CD14-positive monocyte (primary cell): ENCODE results near the gene TEAD1. TPM values are rescaled to one million over a fixed set of nuclear protein-coding genes. Genes with fewer than 3 reads are reported as not detected.

Experiments
- DNase-seq, 3 donors: peaks; one replicate each; pipeline ENCODE4 v3.0.0-alpha.2; 2011 to 2022
- H2AFZ ChIP-seq: 2 replicates; pipeline ENCODE4 v1.6.0; 2012; ENCODE audit warnings: mild to moderate bottlenecking, low read depth, low read length, inconsistent platforms; ENCODE audit not compliant: insufficient read depth, poor library complexity, severe bottlenecking
- H3K27ac ChIP-seq, 2 donors: 1 replicate in 1 of 2; 2 replicates in 1 of 2; pipeline ENCODE4 v1.5.1; 2012 to 2013; ENCODE audit warnings: low read length in 2 of 2, control low read depth in 1 of 2, inconsistent platforms in 1 of 2, low read depth in 1 of 2, mild to moderate bottlenecking in 1 of 2
- H3K27me3 ChIP-seq, 2 donors: one replicate each; pipeline versions ENCODE4 v1.6.0 to v1.6.1; 2011 to 2013; ENCODE audit warnings: low read length in 2 of 2; ENCODE audit not compliant: control insufficient read depth in 2 of 2, insufficient read depth in 2 of 2
- H3K36me3 ChIP-seq, 2 donors: replicated peaks in 1 of 2; 1 replicate in 1 of 2; 2 replicates in 1 of 2; pipeline versions ENCODE4 v1.5.1 to v1.6.1; 2012 to 2013; ENCODE audit warnings: low read length in 2 of 2, control low read depth in 1 of 2, inconsistent platforms in 1 of 2, mild to moderate bottlenecking in 1 of 2; ENCODE audit not compliant: insufficient read depth in 2 of 2, control insufficient read depth in 1 of 2
- H3K4me1 ChIP-seq, 2 donors: 1 replicate in 1 of 2; 2 replicates in 1 of 2; pipeline versions ENCODE4 v1.5.1 to v1.6.1; 2012 to 2013; ENCODE audit warnings: low read length in 2 of 2, control low read depth in 1 of 2, inconsistent platforms in 1 of 2, mild to moderate bottlenecking in 1 of 2, moderate library complexity in 1 of 2; ENCODE audit not compliant: insufficient read depth in 2 of 2, control insufficient read depth in 1 of 2
- H3K4me2 ChIP-seq: replicated peaks from 2 replicates; pipeline ENCODE3; 2012; ENCODE audit warnings: low read length, moderate library complexity, mild to moderate bottlenecking; ENCODE audit not compliant: poor library complexity, severe bottlenecking; ENCODE audit errors: extremely low read depth
- H3K4me3 ChIP-seq, 3 experiments: fragments of 200-600 bp in 1 of 3; sonication (generic) in 1 of 3; replicated peaks in 1 of 3; 1 replicate in 2 of 3; 2 replicates in 1 of 3; pipeline ENCODE4 v1.5.1; 2011 to 2013; ENCODE audit warnings: low read length in 3 of 3, mild to moderate bottlenecking in 3 of 3, control low read depth in 2 of 3, low read depth in 2 of 3, inconsistent platforms in 1 of 3, moderate library complexity in 1 of 3
- H3K79me2 ChIP-seq: 2 replicates; pipeline ENCODE4 v1.6.0; 2012; ENCODE audit warnings: mild to moderate bottlenecking, control low read depth, inconsistent platforms, low read length, moderate library complexity; ENCODE audit not compliant: insufficient read depth
- H3K9ac ChIP-seq: 2 replicates; pipeline ENCODE4 v1.6.0; 2017; ENCODE audit warnings: low read length, mild to moderate bottlenecking; ENCODE audit not compliant: insufficient read depth, poor library complexity, severe bottlenecking
- H3K9me3 ChIP-seq, 2 donors: replicated peaks in 1 of 2; 1 replicate in 1 of 2; 2 replicates in 1 of 2; pipeline versions ENCODE4 v1.5.1 to v1.6.1; 2012 to 2013; ENCODE audit warnings: low read length in 2 of 2, control low read depth in 1 of 2; ENCODE audit not compliant: control insufficient read depth in 1 of 2, insufficient read depth in 1 of 2
- H4K20me1 ChIP-seq: 2 replicates; pipeline ENCODE4 v1.6.0; 2012; ENCODE audit warnings: mild to moderate bottlenecking, low read length, control low read depth, moderate library complexity; ENCODE audit not compliant: insufficient read depth
- H3K27ac Mint-ChIP-seq, 7 donors: one replicate each; pipeline ENCODE4 v1.8.0; 2020; ENCODE audit warnings: mild to moderate bottlenecking in 7 of 7, mixed read lengths in 7 of 7, moderate library complexity in 6 of 7, inconsistent platforms in 2 of 7
- H3K27me3 Mint-ChIP-seq, 3 donors: one replicate each; pipeline ENCODE4 v1.8.0; 2021 to 2022; ENCODE audit warnings: low read depth in 3 of 3, mild to moderate bottlenecking in 3 of 3, mixed read lengths in 3 of 3, moderate library complexity in 3 of 3, inconsistent platforms in 1 of 3
- H3K36me3 Mint-ChIP-seq, 2 donors: one replicate each; pipeline ENCODE4 v1.8.0; 2020; ENCODE audit warnings: mixed read lengths in 2 of 2, inconsistent platforms in 1 of 2, mild to moderate bottlenecking in 1 of 2
- H3K4me1 Mint-ChIP-seq: one replicate; pipeline ENCODE4 v1.8.0; 2020; ENCODE audit warnings: mild to moderate bottlenecking, mixed read lengths
- H3K4me3 Mint-ChIP-seq, 2 donors: one replicate each; pipeline ENCODE4 v1.8.0; 2020; ENCODE audit warnings: mild to moderate bottlenecking in 2 of 2, mixed read lengths in 2 of 2, moderate library complexity in 1 of 2
- H3K9me3 Mint-ChIP-seq, 7 donors: one replicate each; pipeline ENCODE4 v1.8.0; 2020 to 2022; ENCODE audit warnings: mixed read lengths in 7 of 7, mild to moderate bottlenecking in 6 of 7, moderate library complexity in 6 of 7, inconsistent platforms in 2 of 7
- WGBS: methylation state at CpG from one replicate; pipeline ENCODE4 v1.1.5; 2013; ENCODE audit warnings: missing lambda C conversion rate; ENCODE audit not compliant: insufficient coverage; 5-methylcytosine and 5-hydroxymethylcytosine counted together
- intact Hi-C, 2 donors: fragments of 100-400 bp; cut with micrococcal nuclease; formaldehyde crosslinking; loops; one replicate each; pipeline versions ENCODE4 v1.15.0 to v1.15.1; 2023
- polyA plus RNA-seq, 3 donors: library from polyadenylated mRNA; depleted of rRNA in 1 of 3; unstranded in 2 of 3; stranded (reverse) in 1 of 3; fragments of 300-500 nt in 2 of 3; fragments of >200 nt in 1 of 3; fragmentation: Illumina TruSeq in 2 of 3; gene quantifications; 1 replicate in 2 of 3; 2 replicates in 1 of 3; pipeline ENCODE4 v1.2.3, GENCODE V29; 2012 to 2021
- TF ChIP-seq, protein P1 (sequence below): fragments of 200-600 bp; IDR thresholded peaks from one replicate; pipeline ENCODE4 v1.8.0; 2022; ENCODE audit warnings: antibody characterized with exemption, mild to moderate bottlenecking

The TEAD1 gene
- polyA plus RNA-seq, 3 donors: not detected

- Histone ChIP-seq H3K27me3 (peaks cover 8 to 10% of the 10 kb centered on the region in 2 donors), H3K4me3 (no peak overlapping the region), H3K36me3 (no peaks in the 10 kb centered on the region), H3K4me1 (no peaks in the 10 kb centered on the region), H3K9me3 (no peaks in the 10 kb centered on the region), H3K9ac (no peak overlapping the region), H4K20me1 (no peaks in the 10 kb centered on the region), H3K79me2 (no peaks in the 10 kb centered on the region), H3K27ac (no peak overlapping the region), H3K4me2 (no peak overlapping the region), H2AFZ (no peak overlapping the region)
- H3K27me3 Mint-ChIP-seq: peaks cover 10 to 29% (median 17%) of the 10 kb centered on the region in 3 donors
- H3K36me3 Mint-ChIP-seq: no peaks in the 10 kb centered on the region
- H3K4me1 Mint-ChIP-seq: no peaks in the 10 kb centered on the region
- peaks cover 0 to 3% (median 0%) of the 10 kb centered on the region in 7 donors for H3K9me3 Mint-ChIP-seq
- TF ChIP-seq, protein P1, sequence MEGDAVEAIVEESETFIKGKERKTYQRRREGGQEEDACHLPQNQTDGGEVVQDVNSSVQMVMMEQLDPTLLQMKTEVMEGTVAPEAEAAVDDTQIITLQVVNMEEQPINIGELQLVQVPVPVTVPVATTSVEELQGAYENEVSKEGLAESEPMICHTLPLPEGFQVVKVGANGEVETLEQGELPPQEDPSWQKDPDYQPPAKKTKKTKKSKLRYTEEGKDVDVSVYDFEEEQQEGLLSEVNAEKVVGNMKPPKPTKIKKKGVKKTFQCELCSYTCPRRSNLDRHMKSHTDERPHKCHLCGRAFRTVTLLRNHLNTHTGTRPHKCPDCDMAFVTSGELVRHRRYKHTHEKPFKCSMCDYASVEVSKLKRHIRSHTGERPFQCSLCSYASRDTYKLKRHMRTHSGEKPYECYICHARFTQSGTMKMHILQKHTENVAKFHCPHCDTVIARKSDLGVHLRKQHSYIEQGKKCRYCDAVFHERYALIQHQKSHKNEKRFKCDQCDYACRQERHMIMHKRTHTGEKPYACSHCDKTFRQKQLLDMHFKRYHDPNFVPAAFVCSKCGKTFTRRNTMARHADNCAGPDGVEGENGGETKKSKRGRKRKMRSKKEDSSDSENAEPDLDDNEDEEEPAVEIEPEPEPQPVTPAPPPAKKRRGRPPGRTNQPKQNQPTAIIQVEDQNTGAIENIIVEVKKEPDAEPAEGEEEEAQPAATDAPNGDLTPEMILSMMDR: no peak
- intact Hi-C loops: no loop called here
- WGBS: 85% methylated on average over 4 of the region's 16 CpGs
- no peak for DNase-seq
- no peak overlapping the region for H3K4me3 Mint-ChIP-seq
- H3K27ac Mint-ChIP-seq: no peak overlapping the region
Measured at GRCh38 chr11:12802418-12803085, 128.3 kb downstream of the TEAD1 start.

GRCh38 chr11:12803086-12803826 lies 129.0 kb downstream of the TEAD1 start:
- Histone ChIP-seq H3K27ac (no peak overlapping the region), H3K79me2 (no peaks in the 10 kb centered on the region), H4K20me1 (no peaks in the 10 kb centered on the region), H3K4me2 (no peak overlapping the region), H3K36me3 (no peaks in the 10 kb centered on the region), H3K27me3 (peaks cover 8 to 10% of the 10 kb centered on the region in 2 donors), H3K4me3 (no peak overlapping the region), H3K9ac (no peak overlapping the region), H3K9me3 (no peaks in the 10 kb centered on the region), H2AFZ (no peak overlapping the region), H3K4me1 (no peaks in the 10 kb centered on the region)
- WGBS: 100% methylated on average over 1 of the region's 7 CpGs
- intact Hi-C loops: no loop called here
- no peak for DNase-seq
- H3K27me3 Mint-ChIP-seq: peaks cover 10 to 22% (median 13%) of the 10 kb centered on the region in 3 donors
- H3K4me1 Mint-ChIP-seq: no peaks in the 10 kb centered on the region
- H3K4me3 Mint-ChIP-seq: no peak overlapping the region
- peaks cover 0 to 3% (median 0%) of the 10 kb centered on the region in 7 donors for H3K9me3 Mint-ChIP-seq
- no peaks in the 10 kb centered on the region for H3K36me3 Mint-ChIP-seq
- H3K27ac Mint-ChIP-seq: no peak overlapping the region
- TF ChIP-seq, protein P1: no peak
